HG03469 (cell line): ENCODE measurements around the gene CPPED1.

ENCODE experiments used
- ATAC-seq: cut with Tn5 transposase; IDR thresholded peaks from one replicate; pipeline ENCODE4 v1.9.1; 2021; ENCODE audit warnings: mild to moderate bottlenecking, moderate library complexity, moderate number of reproducible peaks; ENCODE audit not compliant: unreplicated experiment

The CPPED1 gene

GRCh38 chr16:12688951-12689850, 114.5 kb downstream of the CPPED1 start:
- ATAC-seq, result no peak

- no peak for ATAC-seq
Measured at GRCh38 chr16:12685806-12686205, 117.9 kb downstream of the CPPED1 start.

- ATAC-seq, result no peak
Measured at GRCh38 chr16:12682432-12683165, 121.1 kb downstream of the CPPED1 start.

- no peak for ATAC-seq
Measured at GRCh38 chr16:12681653-12682052, 122.0 kb downstream of the CPPED1 start.

- ATAC-seq, result no peak
Measured at GRCh38 chr16:12680531-12680930, 123.2 kb downstream of the CPPED1 start.

- no peak for ATAC-seq
Measured at GRCh38 chr16:12679660-12680272, 123.9 kb downstream of the CPPED1 start.

- no peak for ATAC-seq
Measured at GRCh38 chr16:12678983-12679382, 124.7 kb downstream of the CPPED1 start.

GRCh38 chr16:12677502-12677901, 126.2 kb downstream of the CPPED1 start:
- no peak for ATAC-seq

GRCh38 chr16:12675852-12676251, 127.8 kb downstream of the CPPED1 start:
- no peak for ATAC-seq

GRCh38 chr16:12675046-12675445, 128.6 kb downstream of the CPPED1 start:
- ATAC-seq, result no peak

- no peak for ATAC-seq
Measured at GRCh38 chr16:12674524-12674923, 129.2 kb downstream of the CPPED1 start.

GRCh38 chr16:12674071-12674470, 129.6 kb downstream of the CPPED1 start:
- no peak for ATAC-seq

GRCh38 chr16:12673466-12673865, 130.2 kb downstream of the CPPED1 start:
- ATAC-seq, result no peak

GRCh38 chr16:12672986-12673385, 130.7 kb downstream of the CPPED1 start:
- no peak for ATAC-seq

GRCh38 chr16:12669908-12670307, 133.8 kb downstream of the CPPED1 start:
- no peak for ATAC-seq

- ATAC-seq, result no peak
Measured at GRCh38 chr16:12667909-12668308, 135.8 kb downstream of the CPPED1 start.

GRCh38 chr16:12664164-12664733, 139.4 kb downstream of the CPPED1 start:
- no peak for ATAC-seq

GRCh38 chr16:12661656-12662172, 142.0 kb downstream of the CPPED1 start:
- no peak for ATAC-seq

- ATAC-seq, result no peak
Measured at GRCh38 chr16:12659871-12660270, 143.8 kb downstream of the CPPED1 start.

- no peak for ATAC-seq
Measured at GRCh38 chr16:12658506-12658905, 145.2 kb downstream of the CPPED1 start.

- no peak for ATAC-seq
Measured at GRCh38 chr16:12655537-12655936, 148.2 kb downstream of the CPPED1 start.
